ENCODE data around the gene NRN1L.
A peak's percentile ranks its signal among the peaks of the same experiment; 100 is the strongest.
"Not testable (repeated sequence)": the region's sequence is repeated elsewhere in the genome, so short reads cannot be mapped to it uniquely, and the experiment has no call there.

The NRN1L gene

GRCh38 chr16:67884684-67885083 lies at the start of gene NRN1L:
NRN1L (plus strand) TSS chr16:67884885; CDS start chr16:67884904, 19 bp downstream.
- FAIRE-seq, result no peak

DNA sequence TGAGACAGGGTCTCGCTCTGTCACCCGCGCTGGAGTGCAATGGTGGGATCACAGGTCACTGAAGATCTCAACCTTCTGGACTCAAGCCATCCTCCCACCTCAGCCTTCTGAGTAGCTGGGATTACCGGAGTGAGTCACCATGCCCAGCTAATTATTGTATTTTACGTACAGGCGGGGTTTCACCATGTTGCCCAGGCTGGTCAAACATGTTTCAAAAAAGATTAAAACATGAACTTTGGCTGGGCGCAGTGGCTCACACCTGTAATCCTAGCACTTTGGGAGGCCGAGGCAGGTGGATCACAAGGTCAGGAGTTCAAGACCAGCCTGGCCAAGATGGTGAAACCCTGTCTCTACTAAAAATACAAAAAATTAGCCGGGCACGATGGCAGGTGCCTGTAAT lies 47.5 kb upstream of the NRN1L start:
- not testable (repeated sequence) for FAIRE-seq; DNase-seq (ENCODE audit: low spot score)

More at GRCh38 chr16:67884684-67885083, at the start of gene NRN1L:
- DNase-seq (ENCODE audit: low spot score), result no peak

DNA sequence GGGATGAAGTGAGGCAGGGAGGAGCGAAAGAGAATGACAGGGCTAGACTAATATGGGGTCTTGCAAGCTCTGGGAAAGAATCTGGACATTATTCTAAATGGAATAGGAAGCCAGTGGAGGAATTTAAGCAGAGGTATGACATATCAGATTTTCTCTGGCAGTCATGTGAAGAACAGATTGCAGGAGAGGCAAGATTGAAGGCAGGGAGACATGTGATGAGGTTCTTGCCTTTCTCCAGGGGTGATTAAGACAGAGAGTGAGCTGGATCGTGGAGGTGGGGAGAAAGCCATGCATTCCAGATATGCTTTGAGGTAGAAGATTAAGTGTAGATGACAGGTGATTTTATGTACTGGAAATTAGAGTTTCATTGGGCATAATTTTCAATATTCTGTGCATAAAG lies 46.9 kb upstream of the NRN1L start:
- FAIRE-seq (no peak), DNase-seq (ENCODE audit: low spot score) (no peak)

DNA sequence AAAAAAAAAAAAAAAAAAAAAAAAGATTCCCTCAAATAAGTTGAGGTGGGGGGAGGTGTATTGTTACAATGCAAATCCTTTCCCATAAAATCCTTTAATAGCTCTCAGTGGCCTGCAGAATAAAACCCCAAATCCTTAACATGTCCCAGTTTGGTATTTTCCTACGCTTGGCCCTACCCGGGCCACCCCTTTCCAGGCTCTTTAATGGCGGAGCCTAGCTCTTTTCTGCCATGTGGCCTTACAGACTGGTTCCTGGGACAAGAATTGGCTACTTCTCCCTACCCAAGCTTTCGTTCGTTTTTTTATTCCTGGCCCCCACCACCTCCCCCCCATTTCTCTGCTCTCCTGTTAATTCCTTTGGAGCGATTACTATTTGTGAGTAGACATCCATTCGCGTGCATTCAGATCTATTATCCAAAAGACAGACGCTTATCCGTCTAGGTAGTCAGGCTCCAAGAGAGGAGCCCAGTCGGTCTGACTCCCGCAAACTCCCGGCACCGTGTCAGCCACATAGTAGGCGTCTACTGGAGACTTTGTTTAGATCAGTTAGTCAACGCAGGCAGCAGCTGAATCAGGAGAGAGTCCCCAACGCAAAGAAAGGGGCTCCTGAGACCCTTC lies 43.4 kb upstream of the NRN1L start:
- FAIRE-seq (no peak), DNase-seq (ENCODE audit: low spot score) (no peak)

DNA sequence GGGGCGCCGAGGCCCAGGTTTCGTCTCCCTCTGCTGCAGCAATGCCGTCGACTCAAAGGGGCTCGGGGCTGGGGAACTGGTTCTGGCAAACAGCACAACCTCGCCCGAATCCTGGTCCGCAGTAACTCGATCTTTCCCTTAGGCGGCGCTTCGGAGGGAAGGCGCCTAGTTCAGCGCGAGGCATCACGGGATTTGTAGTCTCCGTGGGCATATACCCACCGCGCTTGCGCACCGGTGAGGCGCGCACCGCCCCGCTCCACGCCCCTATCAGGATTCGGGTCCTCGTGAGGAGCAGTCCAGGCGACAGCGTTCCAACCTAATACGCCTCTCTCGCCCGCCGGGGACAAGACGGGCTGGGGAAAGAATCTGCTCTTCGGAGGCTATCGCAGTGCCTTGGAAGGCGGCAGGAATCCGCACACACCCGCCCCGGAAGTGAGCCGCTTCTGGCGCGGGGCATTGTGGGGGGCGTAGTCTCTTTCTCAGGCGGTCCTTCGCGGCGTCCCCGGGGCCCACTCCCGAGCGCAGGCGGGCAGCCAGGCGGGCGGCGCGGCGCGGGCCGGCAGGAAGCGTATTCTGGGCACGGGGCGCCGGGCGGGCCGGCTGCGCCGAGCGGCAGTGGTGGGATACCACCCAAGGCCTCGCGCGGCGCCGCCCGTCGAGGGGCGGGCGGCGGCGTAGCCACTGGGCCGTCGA lies 42.7 kb upstream of the NRN1L start, which contains the start of gene THAP11:
THAP11 (plus strand) TSS at position 505 of the 693 bp plus-strand sequence. CDS start 235 bp downstream, outside the sequence.
- DNase-seq (ENCODE audit: low spot score) (peak; percentile 87), FAIRE-seq (no peak)

- FAIRE-seq (no peak), DNase-seq (ENCODE audit: low spot score) (no peak)
These were observed 42.0 kb upstream of the NRN1L start for GRCh38 chr16:67842509-67843342.

DNA sequence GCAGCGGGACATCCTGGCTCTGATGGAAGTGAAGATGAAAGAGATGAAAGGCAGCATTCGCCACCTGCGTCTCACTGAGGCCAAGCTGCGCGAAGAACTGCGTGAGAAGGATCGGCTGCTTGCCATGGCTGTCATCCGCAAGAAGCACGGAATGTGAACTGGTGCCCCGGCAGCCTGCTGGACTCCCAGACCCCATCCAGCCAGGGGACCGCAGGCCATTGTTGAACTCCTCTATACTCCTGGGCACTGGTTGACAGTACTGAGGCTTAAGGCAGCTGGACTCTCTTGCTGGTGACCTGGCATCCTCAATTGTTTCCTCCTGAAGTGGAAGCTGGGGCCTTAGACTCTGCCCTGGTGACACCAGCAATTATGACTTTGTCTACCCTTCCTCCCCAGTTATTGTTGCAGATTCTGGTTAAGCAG lies 41.3 kb upstream of the NRN1L start:
- DNase-seq (ENCODE audit: low spot score), result no peak
- FAIRE-seq, result no peak

- DNase-seq (ENCODE audit: low spot score) (no peak), FAIRE-seq (no peak)
These were observed 40.2 kb upstream of the NRN1L start for GRCh38 chr16:67844497-67844896.

GRCh38 chr16:67845291-67846062 lies 39.2 kb upstream of the NRN1L start:
- FAIRE-seq, result no peak
- no peak for DNase-seq (ENCODE audit: low spot score)

DNA sequence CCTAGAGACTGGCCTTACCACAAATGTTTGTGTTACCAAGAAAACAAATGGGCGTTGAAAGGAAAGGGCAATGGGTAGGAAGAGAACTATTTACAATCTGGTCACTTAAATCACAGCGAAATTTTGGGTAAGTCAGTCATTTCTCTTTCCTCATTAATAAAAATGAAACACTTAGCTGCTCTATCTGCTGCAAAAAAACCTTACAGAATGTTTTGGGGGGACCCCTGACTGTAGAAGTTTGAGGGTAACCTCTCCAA lies 38.7 kb upstream of the NRN1L start:
- no peak for FAIRE-seq
- no peak for DNase-seq (ENCODE audit: low spot score)

DNA sequence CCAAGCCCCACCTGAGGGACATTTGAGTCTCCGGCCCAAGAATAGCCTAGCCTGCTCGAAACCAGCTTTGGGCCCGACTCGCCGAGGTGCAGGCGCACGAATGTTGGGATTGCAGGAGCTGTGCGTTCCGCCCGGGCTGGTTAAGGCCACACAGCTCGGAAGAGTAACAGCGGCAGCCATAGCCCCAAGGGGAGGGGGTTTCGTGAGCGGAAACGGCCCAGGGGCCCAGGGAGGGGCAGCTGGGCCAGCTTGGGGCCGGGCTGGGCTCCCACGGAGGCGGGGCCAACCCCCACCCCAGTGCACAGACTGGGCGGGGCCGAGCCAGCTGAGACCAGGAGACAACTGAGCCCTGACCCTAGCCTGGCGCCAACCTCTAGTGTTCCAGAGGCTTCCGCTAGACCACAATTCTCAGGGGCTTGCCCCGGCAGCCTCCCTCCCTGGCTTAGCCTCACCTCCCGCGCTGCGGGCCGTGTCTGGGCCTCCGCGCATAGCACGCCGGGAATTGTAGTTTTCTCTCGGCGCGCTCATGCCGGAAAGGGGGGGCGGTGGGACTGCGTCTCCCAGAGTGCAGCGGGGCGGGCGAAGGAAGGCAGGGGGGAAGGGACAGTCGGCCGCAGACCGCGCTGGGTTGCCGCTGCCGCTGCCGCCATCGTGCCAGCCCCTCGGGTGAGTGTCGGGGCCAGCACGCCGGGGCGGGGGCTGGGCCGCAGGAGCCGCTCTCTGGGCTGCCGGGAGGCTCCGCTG lies 38.2 kb upstream of the NRN1L start, which contains the start of gene NUTF2:
NUTF2 (plus strand) TSS at position 614 of the 744 bp plus-strand sequence. CDS start 18,198 bp downstream, outside the sequence.
- DNase-seq (ENCODE audit: low spot score), result peak; percentile 93
- peak; percentile 65 for FAIRE-seq

GRCh38 chr16:67847064-67847861 lies 37.4 kb upstream of the NRN1L start, which contains the start of gene CENPT:
CENPT (minus strand) TSS chr16:67847693; CDS start chr16:67833859, 13,834 bp downstream.
- FAIRE-seq (no peak), DNase-seq (ENCODE audit: low spot score) (peak; percentile 70)

GRCh38 chr16:67848118-67848517 lies 36.6 kb upstream of the NRN1L start:
- FAIRE-seq (no peak), DNase-seq (ENCODE audit: low spot score) (no peak)

DNA sequence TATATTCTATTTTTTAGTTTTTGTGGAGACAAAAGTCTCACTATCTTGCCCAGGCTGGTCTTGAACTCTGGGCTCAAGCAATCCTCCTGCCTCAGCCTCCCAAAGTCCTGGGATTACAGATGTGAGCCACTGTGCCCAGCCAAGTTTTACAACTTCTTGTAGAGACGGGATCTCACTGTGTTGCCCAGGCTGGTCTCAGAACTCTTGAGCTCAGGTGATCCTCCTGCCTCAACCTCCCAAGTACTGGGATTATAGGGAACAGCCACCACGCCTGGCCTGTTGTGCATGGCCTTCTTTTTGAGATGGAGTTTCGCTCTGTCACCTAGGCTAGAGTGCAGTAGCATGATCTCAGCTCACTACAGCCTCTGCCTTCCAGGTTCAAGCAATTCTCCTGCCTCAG lies 31.0 kb upstream of the NRN1L start:
- no peak for DNase-seq (ENCODE audit: low spot score)
- FAIRE-seq, result no peak

DNA sequence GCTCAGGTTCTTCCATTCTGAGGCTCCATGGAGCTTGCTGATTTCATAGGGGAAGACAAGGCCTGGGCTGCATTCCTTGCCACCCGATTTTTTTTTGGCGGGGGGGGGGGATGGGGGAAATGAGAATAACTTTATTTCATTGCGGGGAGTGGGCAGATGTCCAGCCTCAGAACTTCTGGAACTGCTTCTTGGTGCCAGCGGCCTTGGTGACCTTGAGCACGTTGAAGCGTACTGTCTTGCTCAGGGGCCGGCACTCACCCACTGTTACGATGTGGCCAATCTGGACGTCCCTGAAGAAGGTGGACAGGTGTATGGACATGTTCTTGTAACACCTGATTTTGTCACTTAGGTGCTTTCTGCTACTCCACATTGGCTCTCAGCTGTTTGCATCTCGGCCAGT lies 28.9 kb upstream of the NRN1L start:
- FAIRE-seq (no peak), DNase-seq (ENCODE audit: low spot score) (no peak)

- FAIRE-seq (no peak), DNase-seq (ENCODE audit: low spot score) (no peak)
These were observed 27.6 kb upstream of the NRN1L start for GRCh38 chr16:67856927-67857546.

GRCh38 chr16:67857547-67858233 lies 27.0 kb upstream of the NRN1L start:
- FAIRE-seq (no peak), DNase-seq (ENCODE audit: low spot score) (peak; percentile 90)

- no peak for DNase-seq (ENCODE audit: low spot score)
These were observed 26.2 kb upstream of the NRN1L start for GRCh38 chr16:67858500-67858899.

More at GRCh38 chr16:67858500-67858899, 26.2 kb upstream of the NRN1L start:
- no peak for FAIRE-seq
